GM19395 (cell line): ENCODE results near the gene ANXA6.

ENCODE experiments used
- ATAC-seq: cut with Tn5 transposase; IDR thresholded peaks from one replicate; pipeline ENCODE4 v1.9.1; 2021; ENCODE audit warnings: mild to moderate bottlenecking, moderate library complexity; ENCODE audit not compliant: unreplicated experiment

Gene ANXA6

GRCh38 chr5:151132963-151133362 lies 24.6 kb downstream of the ANXA6 start:
- ATAC-seq: no peak

- ATAC-seq: no peak
Measured at GRCh38 chr5:151130922-151131891, 26.4 kb downstream of the ANXA6 start.

- no peak for ATAC-seq
Measured at GRCh38 chr5:151130235-151130921, 27.2 kb downstream of the ANXA6 start.

GRCh38 chr5:151128817-151129216 lies 28.8 kb downstream of the ANXA6 start:
- no peak for ATAC-seq

- ATAC-seq: no peak
Measured at GRCh38 chr5:151127926-151128325, 29.7 kb downstream of the ANXA6 start.

GRCh38 chr5:151126199-151126645 lies 31.4 kb downstream of the ANXA6 start:
- peak; percentile 42 for ATAC-seq

- peak; percentile 38 for ATAC-seq
Measured at GRCh38 chr5:151125421-151125820, 32.2 kb downstream of the ANXA6 start.

- peak; percentile 84 for ATAC-seq
Measured at GRCh38 chr5:151123897-151124751, 33.5 kb downstream of the ANXA6 start.

GRCh38 chr5:151122828-151123227 lies 34.8 kb downstream of the ANXA6 start:
- no peak for ATAC-seq

GRCh38 chr5:151121665-151122064 lies 35.9 kb downstream of the ANXA6 start:
- no peak for ATAC-seq

GRCh38 chr5:151121095-151121494 lies 36.5 kb downstream of the ANXA6 start:
- no peak for ATAC-seq

- no peak for ATAC-seq
Measured at GRCh38 chr5:151118913-151119575, 38.5 kb downstream of the ANXA6 start.

- ATAC-seq: no peak
Measured at GRCh38 chr5:151115272-151115905, 42.2 kb downstream of the ANXA6 start.

- ATAC-seq: no peak
Measured at GRCh38 chr5:151113651-151114050, 43.9 kb downstream of the ANXA6 start.

GRCh38 chr5:151110992-151111391 lies 46.6 kb downstream of the ANXA6 start:
- no peak for ATAC-seq

- ATAC-seq: no peak
Measured at GRCh38 chr5:151110122-151110681, 47.4 kb downstream of the ANXA6 start.

- no peak for ATAC-seq
Measured at GRCh38 chr5:151108566-151108965, 49.0 kb downstream of the ANXA6 start.

GRCh38 chr5:151107738-151108520 lies 49.6 kb downstream of the ANXA6 start:
- ATAC-seq: no peak

- no peak for ATAC-seq
Measured at GRCh38 chr5:151107084-151107483, 50.5 kb downstream of the ANXA6 start.
